ENCODE data around the gene EYA2.

EYA2 gene

GRCh38 chr20:47164140-47164539 is 269.5 kb downstream of the EYA2 start:
- no peak for DNase-seq (ENCODE audit: low read depth)
- H3K4me3 ChIP-seq (ENCODE audit: low read length): no peak overlapping the region
- TF ChIP-seq CTCF (IDR thresholded peaks at IDR 0.05; ENCODE audit: insufficient read depth, low read depth, low read length, missing control alignments): no peak

GRCh38 chr20:47165376-47165865 is 270.8 kb downstream of the EYA2 start:
- TF ChIP-seq CTCF (IDR thresholded peaks at IDR 0.05; ENCODE audit: insufficient read depth, low read depth, low read length, missing control alignments): no peak
- DNase-seq (ENCODE audit: low read depth): no peak
- no peak overlapping the region for H3K4me3 ChIP-seq (ENCODE audit: low read length)

- DNase-seq (ENCODE audit: low read depth): no peak
- no peak for TF ChIP-seq CTCF (IDR thresholded peaks at IDR 0.05; ENCODE audit: insufficient read depth, low read depth, low read length, missing control alignments)
- H3K4me3 ChIP-seq (ENCODE audit: low read length): no peak overlapping the region
Measured at GRCh38 chr20:47167846-47168245, 273.2 kb downstream of the EYA2 start.

GRCh38 chr20:47172579-47172978 is 277.9 kb downstream of the EYA2 start:
- DNase-seq (ENCODE audit: low read depth): no peak
- TF ChIP-seq CTCF (IDR thresholded peaks at IDR 0.05; ENCODE audit: insufficient read depth, low read depth, low read length, missing control alignments): no peak
- no peak overlapping the region for H3K4me3 ChIP-seq (ENCODE audit: low read length)

- no peak for TF ChIP-seq CTCF (IDR thresholded peaks at IDR 0.05; ENCODE audit: insufficient read depth, low read depth, low read length, missing control alignments)
- no peak for DNase-seq (ENCODE audit: low read depth)
- no peak overlapping the region for H3K4me3 ChIP-seq (ENCODE audit: low read length)
Measured at GRCh38 chr20:47173596-47174216, 279.1 kb downstream of the EYA2 start.

GRCh38 chr20:47174456-47175243 is 280.0 kb downstream of the EYA2 start:
- no peak for DNase-seq (ENCODE audit: low read depth)
- H3K4me3 ChIP-seq (ENCODE audit: low read length): no peak overlapping the region

More at GRCh38 chr20:47174456-47175243, 280.0 kb downstream of the EYA2 start:
- no peak for TF ChIP-seq CTCF (IDR thresholded peaks at IDR 0.05; ENCODE audit: insufficient read depth, low read depth, low read length, missing control alignments)

Data from epithelial cell of esophagus (primary cell).